ENCODE data around the gene FCGR2B. TPM values are rescaled to one million over a fixed set of nuclear protein-coding genes. Genes with fewer than 3 reads are reported as not detected.
"Not testable (repeated sequence)": the region's sequence is repeated elsewhere in the genome, so short reads cannot be mapped to it uniquely, and the experiment has no call there.

Gene FCGR2B
- total RNA-seq, 1 donor from 2014 or later, result 0.11 TPM

- intact Hi-C loops (cut with micrococcal nuclease), result not testable (repeated sequence)
Measured at GRCh38 chr1:161647507-161648360, 15.2 kb upstream of the FCGR2B start.

GRCh38 chr1:161653541-161653940 lies 9.4 kb upstream of the FCGR2B start:
- intact Hi-C loops (cut with micrococcal nuclease), result not testable (repeated sequence)

GRCh38 chr1:161653971-161654370 lies 9.0 kb upstream of the FCGR2B start:
- intact Hi-C loops (cut with micrococcal nuclease), result not testable (repeated sequence)

- intact Hi-C loops (cut with micrococcal nuclease), result not testable (repeated sequence)
Measured at GRCh38 chr1:161658524-161658923, 4.4 kb upstream of the FCGR2B start.

GRCh38 chr1:161661660-161662311 lies 1.2 kb upstream of the FCGR2B start:
- intact Hi-C loops (cut with micrococcal nuclease), result not testable (repeated sequence)

- intact Hi-C loops (cut with micrococcal nuclease), result not testable (repeated sequence)
Measured at GRCh38 chr1:161663569-161663968, 626 bp downstream of the FCGR2B start.

GRCh38 chr1:161664689-161665088 lies 1.7 kb downstream of the FCGR2B start:
- intact Hi-C loops (cut with micrococcal nuclease), result not testable (repeated sequence)

GRCh38 chr1:161671045-161672020 lies 8.4 kb downstream of the FCGR2B start:
- intact Hi-C loops (cut with micrococcal nuclease), result not testable (repeated sequence)

GRCh38 chr1:161673437-161673836 lies 10.5 kb downstream of the FCGR2B start:
- intact Hi-C loops (cut with micrococcal nuclease), result not testable (repeated sequence)

- intact Hi-C loops (cut with micrococcal nuclease), result not testable (repeated sequence)
Measured at GRCh38 chr1:161674447-161674846, 11.5 kb downstream of the FCGR2B start.

GRCh38 chr1:161674908-161675307 lies 12.0 kb downstream of the FCGR2B start:
- intact Hi-C loops (cut with micrococcal nuclease), result not testable (repeated sequence)

GRCh38 chr1:161676441-161676840 lies 13.5 kb downstream of the FCGR2B start:
- intact Hi-C loops (cut with micrococcal nuclease), result no loop called here

- intact Hi-C loops (cut with micrococcal nuclease), result no loop called here
Measured at GRCh38 chr1:161676958-161677689, 14.2 kb downstream of the FCGR2B start.

GRCh38 chr1:161678500-161678899 lies 15.6 kb downstream of the FCGR2B start:
- intact Hi-C loops (cut with micrococcal nuclease), result no loop called here

- intact Hi-C loops (cut with micrococcal nuclease), result no loop called here
Measured at GRCh38 chr1:161681879-161682278, 18.9 kb downstream of the FCGR2B start.

- intact Hi-C loops (cut with micrococcal nuclease), result no loop called here
Measured at GRCh38 chr1:161688946-161689345, 26.0 kb downstream of the FCGR2B start.

- intact Hi-C loops (cut with micrococcal nuclease), result no loop called here
Measured at GRCh38 chr1:161691846-161692245, 28.9 kb downstream of the FCGR2B start.

- intact Hi-C loops (cut with micrococcal nuclease), result not testable (repeated sequence)
Measured at GRCh38 chr1:161693020-161693712, 30.2 kb downstream of the FCGR2B start.

- intact Hi-C loops (cut with micrococcal nuclease), result not testable (repeated sequence)
Measured at GRCh38 chr1:161698302-161698701, 35.4 kb downstream of the FCGR2B start.

- intact Hi-C loops (cut with micrococcal nuclease), result no loop called here
Measured at GRCh38 chr1:161702250-161702649, 39.3 kb downstream of the FCGR2B start.
